ENCODE measurements around the gene CD82.
"Not testable (repeated sequence)": the region's sequence is repeated elsewhere in the genome, so short reads cannot be mapped to it uniquely, and the experiment has no call there.

CD82 gene

DNA sequence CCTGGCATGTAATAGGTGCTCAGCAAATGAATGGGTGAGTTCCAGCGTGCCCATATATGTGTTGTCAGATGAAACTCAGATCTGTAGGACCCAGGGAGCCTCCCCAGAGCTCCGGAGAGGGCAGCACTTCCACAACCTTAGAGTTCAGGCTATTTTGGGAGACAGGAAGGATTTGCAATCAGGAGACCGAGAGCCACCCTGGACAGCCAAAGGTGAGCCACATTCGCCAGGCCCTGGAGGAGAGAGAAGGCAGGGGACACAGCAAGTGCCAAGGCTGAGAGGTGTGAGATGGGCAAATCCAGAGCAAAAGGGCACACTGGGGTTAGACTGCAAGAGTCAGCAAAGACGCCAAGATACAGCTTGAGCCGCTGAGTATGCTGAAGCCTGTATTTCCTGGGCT lies 66.4 kb downstream of the CD82 start:
- FAIRE-seq (no peak), DNase-seq (ENCODE audit: insufficient read length, low spot score) (no peak)
- no peak for TF ChIP-seq PAX5 (IDR thresholded peaks at IDR 0.05; ENCODE audit: insufficient read depth, low read length, severe bottlenecking)
- TF ChIP-seq POU2F2 (IDR thresholded peaks at IDR 0.05; ENCODE audit: low read depth, low read length): no peak
- no peak for TF ChIP-seq SPI1 (IDR thresholded peaks at IDR 0.05; ENCODE audit: low read depth, low read length)
- TF ChIP-seq POLR2AphosphoS5 (IDR thresholded peaks at IDR 0.05; ENCODE audit: low read depth, low read length): no peak
- TF ChIP-seq POLR2A (IDR thresholded peaks at IDR 0.05; ENCODE audit: low read depth, low read length): no peak
- TF ChIP-seq TAF1 (IDR thresholded peaks at IDR 0.05; ENCODE audit: low read depth, low read length): no peak

GRCh38 chr11:44632466-44633123 lies 67.1 kb downstream of the CD82 start:
- FAIRE-seq: no peak

GRCh38 chr11:44633641-44634040 lies 68.2 kb downstream of the CD82 start:
- TF ChIP-seq SPI1 (IDR thresholded peaks at IDR 0.05; ENCODE audit: low read depth, low read length): no peak
- TF ChIP-seq PAX5 (IDR thresholded peaks at IDR 0.05; ENCODE audit: insufficient read depth, low read length, severe bottlenecking): no peak
- TF ChIP-seq POLR2AphosphoS5 (IDR thresholded peaks at IDR 0.05; ENCODE audit: low read depth, low read length): no peak
- TF ChIP-seq POU2F2 (IDR thresholded peaks at IDR 0.05; ENCODE audit: low read depth, low read length): no peak
- TF ChIP-seq POLR2A (IDR thresholded peaks at IDR 0.05; ENCODE audit: low read depth, low read length): no peak
- TF ChIP-seq TAF1 (IDR thresholded peaks at IDR 0.05; ENCODE audit: low read depth, low read length): no peak
- no peak for DNase-seq (ENCODE audit: insufficient read length, low spot score)
- FAIRE-seq: no peak

More at GRCh38 chr11:44632466-44633123, 67.1 kb downstream of the CD82 start:
- DNase-seq (ENCODE audit: insufficient read length, low spot score): no peak
- TF ChIP-seq PAX5 (IDR thresholded peaks at IDR 0.05; ENCODE audit: insufficient read depth, low read length, severe bottlenecking) (no peak), TAF1 (IDR thresholded peaks at IDR 0.05; ENCODE audit: low read depth, low read length) (no peak), POLR2AphosphoS5 (IDR thresholded peaks at IDR 0.05; ENCODE audit: low read depth, low read length) (no peak), POLR2A (IDR thresholded peaks at IDR 0.05; ENCODE audit: low read depth, low read length) (no peak), POU2F2 (IDR thresholded peaks at IDR 0.05; ENCODE audit: low read depth, low read length) (no peak)

DNA sequence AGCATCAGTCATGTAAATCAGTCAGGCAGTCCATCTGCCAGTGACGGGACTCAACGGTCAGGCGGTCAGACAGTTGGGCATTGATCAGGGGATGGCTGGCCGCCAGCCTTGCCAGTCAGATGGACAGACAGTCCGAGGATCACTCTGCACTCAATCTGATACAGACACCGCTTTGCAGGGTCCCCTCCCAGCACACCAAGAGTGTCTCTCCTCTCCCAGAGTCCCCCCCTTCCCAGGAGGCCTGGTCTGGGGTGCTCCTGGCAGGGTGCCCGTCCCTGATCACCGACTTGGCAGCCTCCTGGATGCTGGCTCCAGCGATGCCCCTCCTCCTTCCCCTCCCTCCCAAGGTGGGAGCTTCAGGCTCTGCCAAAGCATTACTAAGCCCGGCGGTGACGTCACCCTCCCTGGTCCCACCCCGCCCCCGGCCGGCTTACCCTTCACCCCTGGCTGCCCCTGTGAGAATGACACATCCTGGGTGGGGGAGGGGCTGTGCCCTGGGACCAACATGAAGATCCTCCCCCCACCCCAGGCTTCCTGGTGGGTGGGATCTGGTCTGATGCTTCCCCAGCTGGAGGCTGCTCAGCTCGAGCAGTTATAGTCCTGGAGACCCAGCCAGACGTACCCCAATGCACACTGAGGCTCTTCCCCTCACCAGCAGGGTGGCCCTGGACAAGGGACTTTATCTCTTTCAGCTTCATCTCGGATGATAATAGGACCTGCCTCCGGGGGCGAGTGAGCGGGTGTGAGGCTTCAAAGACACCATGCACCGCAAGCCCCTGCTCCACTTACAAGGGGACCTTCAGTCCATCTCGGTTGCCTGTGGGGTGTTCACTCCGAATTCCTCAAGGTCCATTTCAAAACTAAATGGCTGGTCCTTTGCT lies 69.2 kb downstream of the CD82 start:
- TF ChIP-seq TAF1 (IDR thresholded peaks at IDR 0.05; ENCODE audit: low read depth, low read length): no peak
- no peak for TF ChIP-seq POU2F2 (IDR thresholded peaks at IDR 0.05; ENCODE audit: low read depth, low read length)
- no peak for TF ChIP-seq POLR2A (IDR thresholded peaks at IDR 0.05; ENCODE audit: low read depth, low read length)
- no peak for TF ChIP-seq POLR2AphosphoS5 (IDR thresholded peaks at IDR 0.05; ENCODE audit: low read depth, low read length)
- no peak for TF ChIP-seq PAX5 (IDR thresholded peaks at IDR 0.05; ENCODE audit: insufficient read depth, low read length, severe bottlenecking)
- TF ChIP-seq SPI1 (IDR thresholded peaks at IDR 0.05; ENCODE audit: low read depth, low read length): no peak
- no peak for FAIRE-seq
- no peak for DNase-seq (ENCODE audit: insufficient read length, low spot score)

GRCh38 chr11:44637487-44637886 lies 72.0 kb downstream of the CD82 start:
- no peak for DNase-seq (ENCODE audit: insufficient read length, low spot score)
- TF ChIP-seq POLR2A (IDR thresholded peaks at IDR 0.05; ENCODE audit: low read depth, low read length) (no peak), SPI1 (IDR thresholded peaks at IDR 0.05; ENCODE audit: low read depth, low read length) (no peak), POU2F2 (IDR thresholded peaks at IDR 0.05; ENCODE audit: low read depth, low read length) (no peak)
- FAIRE-seq: no peak

- DNase-seq (ENCODE audit: insufficient read length, low spot score) (no peak), FAIRE-seq (no peak)
- TF ChIP-seq POU2F2 (IDR thresholded peaks at IDR 0.05; ENCODE audit: low read depth, low read length) (no peak), PAX5 (IDR thresholded peaks at IDR 0.05; ENCODE audit: insufficient read depth, low read length, severe bottlenecking) (no peak), TAF1 (IDR thresholded peaks at IDR 0.05; ENCODE audit: low read depth, low read length) (no peak), POLR2AphosphoS5 (IDR thresholded peaks at IDR 0.05; ENCODE audit: low read depth, low read length) (no peak), SPI1 (IDR thresholded peaks at IDR 0.05; ENCODE audit: low read depth, low read length) (no peak), POLR2A (IDR thresholded peaks at IDR 0.05; ENCODE audit: low read depth, low read length) (no peak)
Observed at GRCh38 chr11:44638032-44638431, 72.6 kb downstream of the CD82 start.

- DNase-seq (ENCODE audit: insufficient read length, low spot score): no peak
- no peak for FAIRE-seq
- TF ChIP-seq TAF1 (IDR thresholded peaks at IDR 0.05; ENCODE audit: low read depth, low read length) (no peak), POLR2AphosphoS5 (IDR thresholded peaks at IDR 0.05; ENCODE audit: low read depth, low read length) (no peak), SPI1 (IDR thresholded peaks at IDR 0.05; ENCODE audit: low read depth, low read length) (no peak), PAX5 (IDR thresholded peaks at IDR 0.05; ENCODE audit: insufficient read depth, low read length, severe bottlenecking) (no peak), POU2F2 (IDR thresholded peaks at IDR 0.05; ENCODE audit: low read depth, low read length) (no peak), POLR2A (IDR thresholded peaks at IDR 0.05; ENCODE audit: low read depth, low read length) (no peak)
Observed at GRCh38 chr11:44643217-44643616, 77.8 kb downstream of the CD82 start.

DNA sequence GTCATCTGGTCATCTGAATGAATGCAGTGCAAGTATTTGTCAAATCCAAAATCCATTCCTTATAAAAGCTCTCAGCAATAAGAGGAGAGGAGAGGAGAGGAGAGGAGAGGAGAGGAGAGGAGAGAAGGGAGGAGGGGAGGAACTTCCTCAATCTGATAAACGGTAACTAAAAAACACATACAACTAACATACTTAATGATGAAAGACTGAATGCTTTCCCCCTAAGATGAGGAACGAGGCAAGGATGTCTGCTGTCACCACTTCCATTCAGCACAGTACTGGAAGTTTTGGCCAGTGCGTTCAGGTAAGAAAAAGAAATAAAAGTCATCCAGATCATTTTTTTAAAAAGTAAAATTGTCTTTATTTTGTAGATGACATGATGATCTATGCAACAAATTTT lies 80.4 kb downstream of the CD82 start:
- TF ChIP-seq POLR2AphosphoS5 (IDR thresholded peaks at IDR 0.05; ENCODE audit: low read depth, low read length) (no peak), SPI1 (IDR thresholded peaks at IDR 0.05; ENCODE audit: low read depth, low read length) (no peak), PAX5 (IDR thresholded peaks at IDR 0.05; ENCODE audit: insufficient read depth, low read length, severe bottlenecking) (no peak), POU2F2 (IDR thresholded peaks at IDR 0.05; ENCODE audit: low read depth, low read length) (no peak), TAF1 (IDR thresholded peaks at IDR 0.05; ENCODE audit: low read depth, low read length) (no peak), POLR2A (IDR thresholded peaks at IDR 0.05; ENCODE audit: low read depth, low read length) (no peak)
- FAIRE-seq (no peak), DNase-seq (ENCODE audit: insufficient read length, low spot score) (no peak)

- FAIRE-seq; DNase-seq (ENCODE audit: insufficient read length, low spot score): not testable (repeated sequence)
Observed at GRCh38 chr11:44647255-44647955, 81.9 kb downstream of the CD82 start.
